SK-N-SH (cell line): ENCODE results near the gene SRSF1. TPM values are rescaled to one million over a fixed set of nuclear protein-coding genes. Genes with fewer than 3 reads are reported as not detected.

Source experiments
- CTCF ChIA-PET: fragments of 300-600, 350-600 bp; formaldehyde crosslinking; extraction: SDS; loops from one replicate; lab custom pipeline; 2021; lab: Yijun Ruan, JAX
- POLR2A ChIA-PET: fragments of 350-600 bp; sonication (Branson Sonifier 250); formaldehyde crosslinking; extraction: SDS; loops from one replicate; lab custom pipeline; 2020; ENCODE audit warnings: antibody characterized with exemption, inconsistent platforms; lab: Yijun Ruan, JAX
- DNase-seq: peaks from one replicate; pipeline ENCODE4 v3.0.0; 2012
- H2AFZ ChIP-seq: fragments of 200-600 bp; sonication (generic); 2 replicates; pipeline ENCODE4 v1.8.1; 2016; ENCODE audit warnings: antibody characterized with exemption, mild to moderate bottlenecking, low read depth
- H3F3A ChIP-seq: fragments of 200-600 bp; sonication (generic); replicated peaks from 2 replicates; pipeline ENCODE3; 2016; ENCODE audit warnings: antibody characterized with exemption, mild to moderate bottlenecking; ENCODE audit not compliant: insufficient read depth
- H3K27ac ChIP-seq, 2 experiments: fragments of 200-500 bp in 1 of 2; fragments of 200-600 bp in 1 of 2; sonication (Bioruptor generic) in 1 of 2; sonication (generic), shearing (Covaris generic) in 1 of 2; 2 replicates each; pipeline versions ENCODE4 v1.5.1 to v1.6.1; 2014 to 2016; ENCODE audit warnings: low read depth in 2 of 2, inconsistent platforms in 1 of 2, low read length in 1 of 2, mild to moderate bottlenecking in 1 of 2, mixed read lengths in 1 of 2
- H3K27me3 ChIP-seq: fragments of 200-600 bp; sonication (generic), shearing (Covaris generic); 2 replicates; pipeline ENCODE4 v1.6.1; 2016; ENCODE audit warnings: mixed run types; ENCODE audit not compliant: insufficient read depth
- H3K36me3 ChIP-seq, 2 experiments: fragments of 200-500 bp in 1 of 2; fragments of 200-600 bp in 1 of 2; sonication (Bioruptor generic) in 1 of 2; sonication (generic) in 1 of 2; replicated peaks in 1 of 2; 2 replicates each; pipeline versions ENCODE3 to v1.5.1; 2014 to 2016; ENCODE audit warnings: low read length in 1 of 2, mild to moderate bottlenecking in 1 of 2; ENCODE audit not compliant: insufficient read depth in 2 of 2, control insufficient read depth in 1 of 2
- H3K4me1 ChIP-seq, 2 experiments: fragments of 200-500 bp in 1 of 2; fragments of 200-600 bp in 1 of 2; sonication (Bioruptor generic) in 1 of 2; sonication (generic), shearing (Covaris generic) in 1 of 2; 2 replicates each; pipeline versions ENCODE4 v1.5.1 to v1.6.1; 2014 to 2016; ENCODE audit warnings: low read depth in 1 of 2, low read length in 1 of 2, mixed run types in 1 of 2; ENCODE audit not compliant: insufficient read depth in 2 of 2, control insufficient read depth in 1 of 2
- H3K4me2 ChIP-seq: fragments of 200-600 bp; sonication (generic), shearing (Covaris generic); 2 replicates; pipeline ENCODE4 v1.6.1; 2017; ENCODE audit warnings: mixed run types
- H3K4me3 ChIP-seq, 2 experiments: fragments of 200-500 bp in 1 of 2; fragments of 200-600 bp in 1 of 2; sonication (Bioruptor generic) in 1 of 2; sonication (generic), shearing (Covaris generic) in 1 of 2; 2 replicates each; pipeline versions ENCODE4 v1.5.1 to v1.8.1; 2014 to 2016; ENCODE audit warnings: low read depth in 2 of 2, inconsistent platforms in 1 of 2, low read length in 1 of 2, mild to moderate bottlenecking in 1 of 2, mixed read lengths in 1 of 2, moderate library complexity in 1 of 2
- H3K79me2 ChIP-seq: fragments of 200-600 bp; sonication (generic); 2 replicates; pipeline ENCODE4 v1.8.1; 2017; ENCODE audit warnings: mild to moderate bottlenecking; ENCODE audit not compliant: insufficient read depth
- H3K9ac ChIP-seq: fragments of 200-600 bp; sonication (generic); 2 replicates; pipeline ENCODE4 v1.6.1; 2017; ENCODE audit warnings: mixed run types
- H3K9me2 ChIP-seq: fragments of 200-600 bp; sonication (generic); 2 replicates; pipeline ENCODE4 v1.6.1; 2017; ENCODE audit warnings: mixed run types
- H3K9me3 ChIP-seq: fragments of 200-600 bp; sonication (generic); 2 replicates; pipeline ENCODE4 v1.6.1; 2017; ENCODE audit warnings: mixed run types, mild to moderate bottlenecking, moderate library complexity
- H4K20me1 ChIP-seq: fragments of 200-600 bp; sonication (generic); 2 replicates; pipeline ENCODE4 v1.6.1; 2017; ENCODE audit warnings: mild to moderate bottlenecking, mixed run types; ENCODE audit not compliant: insufficient read depth
- CHD2 ChIP-seq: fragments of 150-350 bp; IDR thresholded peaks from 2 replicates; pipeline ENCODE4 v1.6.1; 2018; ENCODE audit warnings: low read length; ENCODE audit not compliant: partially characterized antibody
- CTCF ChIP-seq: fragments of 200-600 bp; sonication (generic); IDR thresholded peaks from 2 replicates; pipeline ENCODE4 v1.6.1; 2017; ENCODE audit warnings: antibody characterized with exemption, mild to moderate bottlenecking, moderate library complexity
- EP300 ChIP-seq, 2 experiments: IDR thresholded peaks; 2 replicates each; pipeline versions ENCODE4 v1.4.0 to v1.6.1; 2012; ENCODE audit warnings: borderline replicate concordance in 1 of 2, low read depth in 1 of 2, low read length in 1 of 2
- FOXJ3 ChIP-seq: sonication (generic); formaldehyde crosslinking; IDR thresholded peaks from 2 replicates; pipeline ENCODE4 v1.5.1; 2020; ENCODE audit warnings: mild to moderate bottlenecking, missing genetic modification reagents
- GABPA ChIP-seq: IDR thresholded peaks from 2 replicates; pipeline ENCODE4 v1.4.0; 2012; ENCODE audit warnings: low read depth, mild to moderate bottlenecking
- MAX ChIP-seq: IDR thresholded peaks from 2 replicates; pipeline ENCODE4 v1.4.0; 2012; ENCODE audit warnings: low read depth
- MXI1 ChIP-seq: IDR thresholded peaks from 2 replicates; pipeline ENCODE4 v1.6.1; 2012; ENCODE audit warnings: mild to moderate bottlenecking, low read depth, low read length, improper control_type of control experiment
- NFIC ChIP-seq: IDR thresholded peaks from 2 replicates; pipeline ENCODE4 v1.4.0; 2012; ENCODE audit warnings: borderline replicate concordance
- NRF1 ChIP-seq: IDR thresholded peaks from 2 replicates; pipeline ENCODE4 v1.6.1; 2012; ENCODE audit warnings: low read depth, mild to moderate bottlenecking, low read length
- POLR2AphosphoS5 ChIP-seq: IDR thresholded peaks from 2 replicates; pipeline ENCODE4 v1.6.1; 2012; ENCODE audit warnings: low read depth, low read length
- RCOR1 ChIP-seq: fragments of 150-350 bp; IDR thresholded peaks from 2 replicates; pipeline ENCODE4 v1.6.1; 2017; ENCODE audit warnings: antibody characterized with exemption, low read length
- SIN3A ChIP-seq: IDR thresholded peaks from 2 replicates; pipeline ENCODE4 v1.6.1; 2012; ENCODE audit warnings: low read depth, mild to moderate bottlenecking, low read length, moderate library complexity, borderline replicate concordance
- TAF1 ChIP-seq: IDR thresholded peaks from 2 replicates; pipeline ENCODE4 v1.6.1; 2012; ENCODE audit warnings: low read depth, mild to moderate bottlenecking, low read length, moderate library complexity, borderline replicate concordance
- YY1 ChIP-seq: IDR thresholded peaks from 2 replicates; pipeline ENCODE4 v1.4.0; 2012; ENCODE audit warnings: low read depth, mild to moderate bottlenecking
- whole genome bisulfite sequencing: methylation state at CpG from one replicate; pipeline ENCODE4 v1.1.6; 2017; ENCODE audit warnings: low lambda C conversion rate; 5-methylcytosine and 5-hydroxymethylcytosine counted together
- polyA plus RNA-seq, 3 experiments: library from polyadenylated mRNA; depleted of rRNA; stranded (reverse); fragments of >200 nt; gene quantifications; 2 replicates each; pipeline ENCODE4 v1.2.3, GENCODE V29; 2012

SRSF1 gene
- polyA plus RNA-seq, 1 of the 3 experiments (the other 2 are of a cell fraction): 248 TPM

GRCh38 chr17:58006560-58006923 lies 504 bp downstream of the SRSF1 start:
- Histone ChIP-seq H3K4me2 (peak overlapping the region; percentile 97), H3K27ac (peak overlapping the region; percentile 98 to 99), H2AFZ (0 out of 2 replicates have a peak overlapping the region, but pooled peaks have one; percentile 3), H3K4me1 (peaks cover 34 to 35% of the 10 kb centered on the region in 2 experiments), H3K9me3 (no peaks in the 10 kb centered on the region), H3K79me2 (peaks cover 55% of the 10 kb centered on the region), H3K36me3 (peaks cover 45% of the 10 kb centered on the region in 2 experiments), H3K9ac (peak overlapping the region; percentile 100), H3K27me3 (no peaks in the 10 kb centered on the region), H4K20me1 (peaks cover 49% of the 10 kb centered on the region), H3K4me3 (peak overlapping the region; percentile 98 to 99), H3F3A (peaks cover 45% of the 10 kb centered on the region), H3K9me2 (no peaks in the 10 kb centered on the region)
- CTCF ChIA-PET: interaction anchor here (0.7 to 20.5 kb wide), 17 partner anchors 9 to 919 kb away, joined by 3 to 1002 read pairs (median 4); partner anchors contain the start of genes MRPS23 and VEZF1
- POLR2A ChIA-PET: interaction anchor here (0.8 to 2.8 kb wide), 20 partner anchors 9 to 625 kb away, joined by 3 to 40 read pairs (median 4); partner anchors contain the start of genes DYNLL2, MRPS23 and VEZF1
- DNase-seq: peak; percentile 86
- TF ChIP-seq NRF1 (peak; percentile 93), NFIC (no peak), CHD2 (peak; percentile 85), GABPA (no peak), MAX (peak; percentile 97), SIN3A (peak; percentile 78), MXI1 (peak; percentile 99), FOXJ3 (no peak), RCOR1 (peak; percentile 36; the same call in 1 of the 2 replicates), YY1 (no peak), TAF1 (peak; percentile 60; the same call in 1 of the 2 replicates), CTCF (no peak), EP300 (IDR thresholded peaks at IDR 0.05; ENCODE audit: borderline replicate concordance in 1 of 2, low read depth in 1 of 2, low read length in 1 of 2) (0 out of 4 replicates have a peak, but pooled peaks of 1 of the 2 experiments have one; percentile 26)
- WGBS: 3% methylated on average over 20 of the region's 20 CpGs

GRCh38 chr17:58005728-58006559 lies 1.1 kb downstream of the SRSF1 start:
- H3K4me2 ChIP-seq: peak overlapping the region; percentile 97
- DNase-seq: no peak
- H3K36me3 ChIP-seq: peaks cover 49 to 51% of the 10 kb centered on the region in 2 experiments
- H3K79me2 ChIP-seq: peaks cover 61% of the 10 kb centered on the region
- peak overlapping the region; percentile 98 to 99 for H3K4me3 ChIP-seq
- H4K20me1 ChIP-seq: peaks cover 55% of the 10 kb centered on the region
- H3K27ac ChIP-seq: peak overlapping the region; percentile 98 to 99
- WGBS: 2% methylated on average over 35 of the region's 36 CpGs
- H2AFZ ChIP-seq: no peak overlapping the region
- no peaks in the 10 kb centered on the region for H3K9me2 ChIP-seq
- H3K9me3 ChIP-seq: no peaks in the 10 kb centered on the region
- H3F3A ChIP-seq: peaks cover 51% of the 10 kb centered on the region
- H3K27me3 ChIP-seq: no peaks in the 10 kb centered on the region
- CTCF ChIA-PET: interaction anchor here (0.7 to 20.5 kb wide), 15 partner anchors 8 to 918 kb away, joined by 3 to 1002 read pairs (median 4); partner anchors contain the start of genes MRPS23 and VEZF1
- H3K4me1 ChIP-seq: peaks cover 34 to 35% of the 10 kb centered on the region in 2 experiments
- TF ChIP-seq POLR2AphosphoS5 (no peak), MXI1 (peak; percentile 54; the same call in 1 of the 2 replicates)
- POLR2A ChIA-PET: interaction anchor here (0.8 to 2.8 kb wide), 16 partner anchors 9 to 626 kb away, joined by 3 to 40 read pairs (median 4); partner anchors contain the start of genes DYNLL2, MRPS23 and VEZF1
- peak overlapping the region; percentile 100 for H3K9ac ChIP-seq
